B cell (primary cell): ENCODE measurements around the gene EGLN1.

Source experiments
- EZH2 ChIP-seq: IDR thresholded peaks from 2 replicates; pipeline ENCODE4 v1.6.1; 2012; ENCODE audit warnings: borderline replicate concordance, low read depth, mild to moderate bottlenecking, moderate library complexity, low read length; ENCODE audit not compliant: insufficient read depth, poor library complexity, severe bottlenecking
- TF ChIP-seq, protein P1 (sequence below): fragments of 200-600 bp; IDR thresholded peaks from one replicate; pipeline ENCODE4 v1.8.0; 2022; ENCODE audit warnings: antibody characterized with exemption, mild to moderate bottlenecking

DNA sequence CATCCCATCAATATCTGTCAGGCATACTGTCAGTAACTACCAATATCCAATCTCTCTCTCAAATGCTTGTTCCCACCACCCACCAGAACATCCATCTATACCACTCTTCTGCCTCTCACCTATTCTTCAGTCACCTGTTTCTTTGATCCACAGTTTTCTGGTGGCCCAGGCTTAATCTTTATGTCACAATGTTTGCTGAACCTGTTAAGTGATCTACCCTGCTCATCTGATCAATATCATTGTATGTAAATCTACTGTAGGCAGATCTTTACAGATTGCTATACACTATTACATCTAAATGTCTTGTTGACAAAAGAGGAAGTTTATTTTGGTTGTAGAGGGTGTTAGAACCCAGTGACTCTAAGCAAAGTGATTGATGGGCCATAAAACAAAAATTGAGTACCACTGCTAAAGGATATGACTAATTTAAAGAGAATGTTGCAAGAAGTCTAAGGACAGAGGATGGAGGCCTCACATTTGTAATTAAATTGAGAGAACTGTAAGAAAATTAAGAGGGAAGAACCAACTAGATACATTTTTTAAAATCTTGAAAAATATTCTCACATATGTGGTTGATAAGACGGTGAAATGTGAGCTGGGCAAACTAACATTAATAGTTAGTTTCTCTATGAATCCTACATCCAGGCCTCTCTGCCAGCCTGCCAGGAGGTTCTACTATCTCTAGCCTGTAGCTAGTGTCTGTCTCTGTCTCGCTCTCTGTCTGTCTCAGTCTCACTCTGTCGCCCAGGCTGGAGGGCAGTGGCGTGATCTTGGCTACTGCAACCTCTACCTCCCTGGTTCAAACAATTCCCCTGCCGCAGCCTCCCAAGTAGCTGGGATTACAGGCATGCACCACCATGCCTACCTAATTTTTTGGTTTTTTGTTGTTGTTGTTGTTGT is 34.1 kb downstream of the EGLN1 start:
- TF ChIP-seq, protein P1, sequence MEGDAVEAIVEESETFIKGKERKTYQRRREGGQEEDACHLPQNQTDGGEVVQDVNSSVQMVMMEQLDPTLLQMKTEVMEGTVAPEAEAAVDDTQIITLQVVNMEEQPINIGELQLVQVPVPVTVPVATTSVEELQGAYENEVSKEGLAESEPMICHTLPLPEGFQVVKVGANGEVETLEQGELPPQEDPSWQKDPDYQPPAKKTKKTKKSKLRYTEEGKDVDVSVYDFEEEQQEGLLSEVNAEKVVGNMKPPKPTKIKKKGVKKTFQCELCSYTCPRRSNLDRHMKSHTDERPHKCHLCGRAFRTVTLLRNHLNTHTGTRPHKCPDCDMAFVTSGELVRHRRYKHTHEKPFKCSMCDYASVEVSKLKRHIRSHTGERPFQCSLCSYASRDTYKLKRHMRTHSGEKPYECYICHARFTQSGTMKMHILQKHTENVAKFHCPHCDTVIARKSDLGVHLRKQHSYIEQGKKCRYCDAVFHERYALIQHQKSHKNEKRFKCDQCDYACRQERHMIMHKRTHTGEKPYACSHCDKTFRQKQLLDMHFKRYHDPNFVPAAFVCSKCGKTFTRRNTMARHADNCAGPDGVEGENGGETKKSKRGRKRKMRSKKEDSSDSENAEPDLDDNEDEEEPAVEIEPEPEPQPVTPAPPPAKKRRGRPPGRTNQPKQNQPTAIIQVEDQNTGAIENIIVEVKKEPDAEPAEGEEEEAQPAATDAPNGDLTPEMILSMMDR, result no peak
- no peak for TF ChIP-seq EZH2
